Uterus (tissue), 4 donors: Measurements from ENCODE around the gene TMEM115. TPM values are rescaled to one million over a fixed set of nuclear protein-coding genes. Genes with fewer than 3 reads are reported as not detected.

Experiments used
- DNase-seq, 2 donors: peaks; one replicate each; pipeline ENCODE4 v3.0.0-alpha.2; 2019 to 2020
- H3K27ac ChIP-seq, 2 donors: fragments of 200-600 bp; sonication (generic); 1 replicate in 1 of 2; 2 replicates in 1 of 2; pipeline ENCODE4 v1.5.1; 2016 to 2018
- H3K27me3 ChIP-seq, 2 donors: fragments of 200-600 bp; sonication (generic); one replicate each; pipeline ENCODE4 v1.5.1; 2018 to 2019; ENCODE audit warnings: control low read depth in 1 of 2
- H3K36me3 ChIP-seq, 2 donors: fragments of 200-600 bp; sonication (generic); one replicate each; pipeline ENCODE4 v1.5.1; 2019; ENCODE audit warnings: control low read depth in 1 of 2
- H3K4me1 ChIP-seq, 2 donors: fragments of 200-600 bp; sonication (generic); one replicate each; pipeline ENCODE4 v1.5.1; 2018 to 2019; ENCODE audit warnings: control low read depth in 1 of 2
- H3K4me3 ChIP-seq, 2 donors: fragments of 200-600 bp; sonication (generic); 1 replicate in 1 of 2; 2 replicates in 1 of 2; pipeline ENCODE4 v1.5.1; 2018 to 2019; ENCODE audit warnings: mild to moderate bottlenecking in 1 of 2
- H3K9me3 ChIP-seq, 2 donors: fragments of 200-600 bp; sonication (generic); one replicate each; pipeline ENCODE4 v1.5.1; 2019; ENCODE audit warnings: control low read depth in 1 of 2
- CTCF ChIP-seq, 4 experiments: fragments of 200-600 bp in 2 of 4; fragments of 450-650 bp in 2 of 4; sonication (generic) in 2 of 4; IDR thresholded peaks; one replicate each; pipeline ENCODE4 v1.5.1; 2016 to 2019; ENCODE audit warnings: antibody characterized with exemption in 4 of 4, mild to moderate bottlenecking in 2 of 4, moderate library complexity in 1 of 4
- POLR2A ChIP-seq, 2 donors: fragments of 450-650 bp; IDR thresholded peaks; one replicate each; pipeline ENCODE4 v1.6.1; 2016; ENCODE audit warnings: antibody characterized with exemption in 2 of 2, mild to moderate bottlenecking in 1 of 2, moderate library complexity in 1 of 2
- intact Hi-C: fragments of 100-400 bp; cut with DNase I; formaldehyde crosslinking; loops from one replicate; pipeline ENCODE4 v1.15.1; 2023; ENCODE audit warnings: low total_unique reads
- total RNA-seq, 4 donors: library from RNA; depleted of rRNA in 3 of 4; stranded (reverse); fragments of >200 nt in 3 of 4; gene quantifications; one replicate each; pipeline versions ENCODE4 v1.1.0 to v1.2.4, GENCODE V29; 2014 to 2023
- donor health status: DM: yes; HTN: yes; CAD: no.

Gene TMEM115
- total RNA-seq, 4 donors from 2014 or later = 24.1 to 61.7 (median 37.0) TPM

DNA sequence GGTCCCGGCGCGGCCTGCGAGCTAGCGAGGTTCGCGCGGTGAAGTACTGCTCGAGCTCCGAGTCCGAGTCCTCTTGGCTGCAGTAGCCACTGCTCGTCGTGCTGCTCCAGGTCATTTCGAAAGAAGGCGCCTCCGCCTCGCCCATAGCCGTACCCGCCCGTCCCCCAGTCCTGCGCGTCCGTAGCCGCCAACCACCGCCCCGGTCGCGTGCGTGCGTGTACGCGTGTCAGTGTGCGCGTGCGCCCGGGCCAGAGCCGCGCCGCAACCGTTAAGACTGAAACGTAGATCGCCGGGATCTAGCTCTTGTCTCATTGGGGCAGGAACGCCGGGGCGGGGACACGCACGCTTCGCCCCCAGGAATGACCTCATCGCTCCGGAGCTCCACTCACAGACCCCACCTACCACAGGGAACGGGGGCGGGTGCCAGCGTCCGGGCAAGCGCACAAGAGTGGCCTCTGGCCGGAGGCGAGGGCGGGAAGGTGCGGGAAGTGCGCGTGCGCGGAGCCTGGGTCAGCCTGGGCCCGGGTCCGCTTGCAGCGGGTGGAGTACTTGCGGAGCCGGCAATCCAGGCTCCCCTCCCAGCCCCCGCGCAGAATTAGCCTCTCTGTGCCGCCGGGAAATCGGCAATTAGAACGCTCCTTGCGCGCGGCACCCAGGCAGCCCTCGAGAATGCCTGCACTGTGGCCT, 22.0 kb downstream of the TMEM115 start:
- TF ChIP-seq POLR2A (IDR thresholded peaks at IDR 0.05) (peak; percentile 93 to 95), CTCF (IDR thresholded peaks at IDR 0.05) (peak in 1 of 4 experiments; percentile 2)
- peaks cover 4 to 6% of the 10 kb centered on the region in 2 donors for H3K4me1 ChIP-seq

DNA sequence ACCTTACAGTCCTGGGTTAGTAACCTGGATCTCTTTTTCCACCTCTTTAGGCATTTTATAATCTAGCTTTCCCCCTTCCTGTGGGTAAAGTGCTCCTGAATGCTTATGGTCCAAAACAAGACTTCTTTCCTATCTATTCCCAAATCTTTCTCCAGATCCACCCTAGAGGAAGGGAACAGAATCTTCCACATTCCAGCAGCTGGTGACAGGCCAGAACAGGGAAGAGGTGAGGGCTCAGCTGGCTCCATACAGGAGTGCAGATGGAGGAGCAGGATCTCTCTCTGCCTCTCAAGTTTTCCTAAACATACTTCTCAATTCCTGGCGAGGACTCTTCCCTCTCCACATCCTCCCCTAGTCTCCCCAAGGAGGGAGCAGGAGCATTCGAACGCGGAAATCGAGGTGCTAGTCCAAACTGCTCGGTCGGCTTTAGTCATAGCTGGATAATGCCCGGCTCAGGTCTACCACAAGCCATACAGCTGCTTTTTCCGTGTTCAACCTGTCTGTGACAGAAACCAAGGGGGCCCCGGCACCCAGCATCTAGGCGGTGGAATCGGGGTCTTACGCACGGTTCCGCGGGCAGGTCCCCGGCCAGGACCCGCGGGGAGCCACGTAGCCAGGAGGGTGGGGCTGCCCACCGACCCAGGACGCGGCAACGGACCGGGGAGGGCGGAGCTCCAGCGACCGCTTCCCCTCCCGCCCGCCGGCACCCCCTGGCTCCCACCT, 22.7 kb downstream of the TMEM115 start:
- no peak for DNase-seq
- Histone ChIP-seq H3K36me3 (no peaks in the 10 kb centered on the region), H3K27me3 (no peaks in the 10 kb centered on the region), H3K9me3 (no peaks in the 10 kb centered on the region), H3K4me1 (peaks cover 4 to 6% of the 10 kb centered on the region in 2 donors), H3K4me3 (peak overlapping the region; percentile 65 to 79), H3K27ac (peak overlapping the region; percentile 94 to 99)
- intact Hi-C loops = no loop called here
- TF ChIP-seq POLR2A (IDR thresholded peaks at IDR 0.05) (no peak), CTCF (IDR thresholded peaks at IDR 0.05) (no peak)

More for the DNA sequence above, 22.0 kb downstream of the TMEM115 start:
- Histone ChIP-seq H3K36me3 (no peaks in the 10 kb centered on the region), H3K4me3 (peak overlapping the region; percentile 65 to 79), H3K27ac (peak overlapping the region; percentile 94 to 99), H3K9me3 (no peaks in the 10 kb centered on the region), H3K27me3 (no peaks in the 10 kb centered on the region)
- DNase-seq = peak; percentile 99 to 100
- intact Hi-C loops = no loop called here

DNA sequence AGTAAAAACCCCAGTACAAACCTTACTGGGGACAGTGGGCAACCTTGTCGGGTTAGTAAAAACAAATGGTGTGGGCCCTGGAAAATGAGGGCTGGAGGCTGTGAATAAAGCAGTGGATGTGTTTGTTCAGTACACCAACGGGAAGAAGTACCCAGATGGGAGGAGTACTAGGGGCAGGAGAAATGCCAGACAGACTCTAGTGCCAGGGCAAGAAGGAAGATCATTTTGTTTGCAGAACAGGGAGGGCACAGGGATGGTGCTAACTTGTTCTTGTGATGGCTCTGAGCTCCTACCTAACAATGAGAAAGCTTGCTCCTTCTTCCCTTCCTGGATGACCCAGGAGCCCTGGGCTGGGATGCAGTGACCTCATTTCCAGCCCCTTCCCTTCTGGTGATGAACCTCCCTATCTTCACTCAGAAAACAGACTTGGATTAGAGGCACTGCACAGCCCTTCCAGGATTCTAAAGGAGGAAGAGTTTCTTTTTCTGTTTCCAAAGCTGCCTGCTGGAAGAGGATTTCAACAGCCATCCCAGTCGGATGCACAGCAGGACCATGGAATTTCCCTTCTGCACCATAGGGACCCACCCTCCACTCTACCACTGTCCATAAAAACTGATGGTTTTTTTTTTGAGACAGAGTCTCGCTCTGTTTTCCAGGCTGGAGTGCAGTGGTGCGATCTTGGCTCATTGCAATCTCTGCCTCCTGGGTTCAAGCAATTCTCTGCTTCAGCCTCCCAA, 24.8 kb downstream of the TMEM115 start:
- H3K9me3 ChIP-seq = no peaks in the 10 kb centered on the region
- H3K4me3 ChIP-seq = no peak overlapping the region
- peaks cover 4 to 6% of the 10 kb centered on the region in 2 donors for H3K4me1 ChIP-seq
- DNase-seq = no peak
- no peaks in the 10 kb centered on the region for H3K27me3 ChIP-seq
- no peak for TF ChIP-seq POLR2A (IDR thresholded peaks at IDR 0.05)
- no peak for TF ChIP-seq CTCF (IDR thresholded peaks at IDR 0.05)
- no peaks in the 10 kb centered on the region for H3K36me3 ChIP-seq
- intact Hi-C loops = no loop called here
- H3K27ac ChIP-seq = peak overlapping the region; percentile 94 to 99

GRCh38 chr3:50333744-50334328, 25.5 kb downstream of the TMEM115 start:
- H3K4me3 ChIP-seq = no peak overlapping the region
- intact Hi-C loops = no loop called here
- DNase-seq = peak in 1 of 2 donors; percentile 67
- H3K27ac ChIP-seq = peak overlapping the region; percentile 94 to 99
- H3K9me3 ChIP-seq = no peaks in the 10 kb centered on the region
- H3K4me1 ChIP-seq = peaks cover 4% of the 10 kb centered on the region in 2 donors
- TF ChIP-seq CTCF (IDR thresholded peaks at IDR 0.05) (no peak), POLR2A (IDR thresholded peaks at IDR 0.05) (peak in 1 of 2 donors; percentile 25)
- no peaks in the 10 kb centered on the region for H3K36me3 ChIP-seq
- no peaks in the 10 kb centered on the region for H3K27me3 ChIP-seq
